Breast epithelium (tissue), 4 donors: ENCODE results near the gene VPS13A. TPM values are rescaled to one million over a fixed set of nuclear protein-coding genes. Genes with fewer than 3 reads are reported as not detected.

ENCODE experiments used
- DNase-seq, 2 donors: peaks; one replicate each; pipeline ENCODE4 v3.0.0-alpha.2; 2019; ENCODE audit warnings: low spot score in 2 of 2
- H3K27ac ChIP-seq, 2 donors: fragments of 200-600 bp; sonication (generic) in 1 of 2; one replicate each; pipeline ENCODE4 v1.5.1; 2016 to 2019; ENCODE audit warnings: mild to moderate bottlenecking in 1 of 2
- H3K27me3 ChIP-seq, 2 donors: fragments of 200-600 bp; sonication (generic) in 1 of 2; one replicate each; pipeline versions ENCODE4 v1.5.1 to v1.6.0; 2017 to 2019; ENCODE audit warnings: control low read depth in 1 of 2, mild to moderate bottlenecking in 1 of 2
- H3K36me3 ChIP-seq: fragments of 200-600 bp; one replicate; pipeline ENCODE4 v1.5.1; 2019
- H3K4me1 ChIP-seq, 2 donors: fragments of 200-600 bp; sonication (generic); one replicate each; pipeline ENCODE4 v1.5.1; 2016 to 2019; ENCODE audit warnings: control low read depth in 1 of 2
- H3K4me3 ChIP-seq, 3 donors: fragments of 200-600 bp; sonication (generic); 1 replicate in 2 of 3; 2 replicates in 1 of 3; pipeline ENCODE4 v1.5.1; 2016 to 2019; ENCODE audit warnings: mild to moderate bottlenecking in 3 of 3, moderate library complexity in 2 of 3
- H3K9me3 ChIP-seq, 2 donors: fragments of 200-600 bp; sonication (generic) in 1 of 2; one replicate each; pipeline ENCODE4 v1.5.1; 2016 to 2019; ENCODE audit warnings: control low read depth in 1 of 2
- CTCF ChIP-seq, 3 donors: fragments of 450-650 bp; IDR thresholded peaks; one replicate each; pipeline ENCODE4 v1.5.1; 2016 to 2017; ENCODE audit warnings: antibody characterized with exemption in 3 of 3, mild to moderate bottlenecking in 3 of 3, moderate library complexity in 3 of 3
- POLR2A ChIP-seq: fragments of 450-650 bp; IDR thresholded peaks from one replicate; pipeline ENCODE4 v1.6.1; 2016; ENCODE audit warnings: antibody characterized with exemption, mild to moderate bottlenecking, moderate library complexity
- POLR2AphosphoS5 ChIP-seq, 3 donors: sonication (generic); formaldehyde crosslinking; IDR thresholded peaks; one replicate each; pipeline ENCODE4 v1.6.1; 2017; ENCODE audit warnings: antibody characterized with exemption in 3 of 3
- intact Hi-C: fragments of 100-400 bp; cut with DNase I; formaldehyde crosslinking; loops from one replicate; pipeline ENCODE4 v1.15.1; 2023; ENCODE audit warnings: low total_unique reads
- total RNA-seq, 3 donors: library from RNA; depleted of rRNA; stranded (reverse); fragments of >200 nt; gene quantifications; one replicate each; pipeline ENCODE4 v1.1.0, GENCODE V29; 2016

Gene VPS13A
- total RNA-seq, 3 donors from 2014 or later: 26.7 to 62.2 (median 50.5) TPM

DNA sequence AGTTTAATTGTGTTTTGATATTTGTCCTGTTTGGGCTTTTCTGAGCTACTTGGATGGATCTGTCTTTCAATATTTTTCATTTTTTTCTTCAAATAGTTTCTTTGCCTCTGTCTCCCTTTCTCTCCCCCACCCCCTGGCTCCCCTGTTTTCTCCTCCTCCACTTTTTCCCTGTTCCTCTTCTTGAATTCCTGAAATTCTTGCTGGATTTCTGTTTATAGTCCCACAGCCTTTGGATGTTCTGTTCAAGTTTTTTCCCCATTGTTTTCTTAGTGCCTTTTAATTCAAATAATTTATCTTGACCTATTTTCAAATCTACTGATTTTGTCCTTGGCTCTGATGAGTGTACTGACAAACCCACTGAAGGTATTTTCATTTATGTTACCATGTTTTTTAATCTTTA is 113.0 kb downstream of the VPS13A start:
- peaks cover 5 to 13% of the 10 kb centered on the region in 2 donors for H3K9me3 ChIP-seq
- no peaks in the 10 kb centered on the region for H3K4me1 ChIP-seq
- no peak overlapping the region for H3K4me3 ChIP-seq
- no peak for TF ChIP-seq POLR2A
- no peak for TF ChIP-seq CTCF (IDR thresholded peaks at IDR 0.05)
- TF ChIP-seq POLR2AphosphoS5 (IDR thresholded peaks at IDR 0.05): no peak
- no peaks in the 10 kb centered on the region for H3K27me3 ChIP-seq
- no peak for DNase-seq
- H3K27ac ChIP-seq: no peak overlapping the region
- intact Hi-C loops: loop anchor here (5.0 kb wide), 1 partner anchor 987 kb away; no protein-coding TSS in a partner anchor
- H3K36me3 ChIP-seq: no peaks in the 10 kb centered on the region

DNA sequence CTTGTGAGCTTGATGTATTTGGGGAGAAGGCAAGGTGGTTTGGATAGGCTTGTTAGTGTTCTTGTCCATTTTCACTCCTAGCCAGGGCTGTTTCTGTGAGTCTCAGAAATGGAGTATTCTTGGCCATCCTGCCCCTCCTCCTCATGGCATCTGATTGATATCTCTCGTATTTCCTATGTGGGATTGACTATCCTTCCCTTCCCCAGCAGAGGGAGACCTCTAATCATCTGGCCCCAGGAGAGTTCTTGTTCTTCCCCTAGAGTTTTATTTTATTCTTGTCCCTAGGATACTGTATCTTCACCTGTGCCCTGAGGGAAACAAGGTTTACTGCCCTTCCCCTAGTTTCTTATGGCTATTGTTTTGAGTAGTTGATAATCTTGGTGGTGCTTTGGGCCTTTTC is 114.4 kb downstream of the VPS13A start:
- TF ChIP-seq CTCF (IDR thresholded peaks at IDR 0.05): no peak
- TF ChIP-seq POLR2AphosphoS5 (IDR thresholded peaks at IDR 0.05): no peak
- TF ChIP-seq POLR2A: no peak
- intact Hi-C loops: loop anchor here (5.0 kb wide), 1 partner anchor 986 kb away; no protein-coding TSS in a partner anchor
- no peaks in the 10 kb centered on the region for H3K36me3 ChIP-seq

GRCh38 chr9:77293949-77294348 is 116.6 kb downstream of the VPS13A start:
- no peaks in the 10 kb centered on the region for H3K4me1 ChIP-seq
- DNase-seq: no peak
- TF ChIP-seq CTCF (IDR thresholded peaks at IDR 0.05) (no peak), POLR2A (no peak), POLR2AphosphoS5 (IDR thresholded peaks at IDR 0.05) (no peak)
- intact Hi-C loops: loop anchor here (5.0 kb wide), 1 partner anchor 983 kb away; no protein-coding TSS in a partner anchor
- H3K4me3 ChIP-seq: no peak overlapping the region
- H3K36me3 ChIP-seq: no peaks in the 10 kb centered on the region
- H3K27ac ChIP-seq: no peak overlapping the region
- H3K27me3 ChIP-seq: no peaks in the 10 kb centered on the region
- no peaks in the 10 kb centered on the region for H3K9me3 ChIP-seq

More for the DNA sequence above, 114.4 kb downstream of the VPS13A start:
- no peak for DNase-seq
- Histone ChIP-seq H3K27ac (no peak overlapping the region), H3K4me3 (no peak overlapping the region), H3K27me3 (no peaks in the 10 kb centered on the region), H3K9me3 (peaks cover 5 to 13% of the 10 kb centered on the region in 2 donors), H3K4me1 (no peaks in the 10 kb centered on the region)

- Histone ChIP-seq H3K27me3 (no peaks in the 10 kb centered on the region), H3K36me3 (no peaks in the 10 kb centered on the region), H3K4me1 (no peaks in the 10 kb centered on the region), H3K4me3 (no peak overlapping the region), H3K27ac (no peak overlapping the region), H3K9me3 (no peaks in the 10 kb centered on the region)
- TF ChIP-seq CTCF (IDR thresholded peaks at IDR 0.05) (no peak), POLR2A (no peak), POLR2AphosphoS5 (IDR thresholded peaks at IDR 0.05) (no peak)
- intact Hi-C loops: no loop called here
- no peak for DNase-seq
Observed at GRCh38 chr9:77304543-77304942, 127.2 kb downstream of the VPS13A start.

- TF ChIP-seq POLR2A: no peak
- no peak for TF ChIP-seq CTCF (IDR thresholded peaks at IDR 0.05)
- TF ChIP-seq POLR2AphosphoS5 (IDR thresholded peaks at IDR 0.05): no peak
- Histone ChIP-seq H3K4me3 (no peak overlapping the region), H3K4me1 (no peaks in the 10 kb centered on the region), H3K9me3 (no peaks in the 10 kb centered on the region), H3K27me3 (no peaks in the 10 kb centered on the region), H3K36me3 (no peaks in the 10 kb centered on the region), H3K27ac (no peak overlapping the region)
- no peak for DNase-seq
- intact Hi-C loops: no loop called here
Observed at GRCh38 chr9:77305622-77306400, 128.5 kb downstream of the VPS13A start.
